HG02870 (cell line): ENCODE measurements around the gene OR2T8.

ENCODE experiments used
- ATAC-seq: cut with Tn5 transposase; IDR thresholded peaks from one replicate; pipeline ENCODE4 v1.9.1; 2021; ENCODE audit warnings: mild to moderate bottlenecking, moderate library complexity; ENCODE audit not compliant: unreplicated experiment

OR2T8 gene

GRCh38 chr1:247961791-247962190 lies 41.7 kb downstream of the OR2T8 start:
- ATAC-seq = no peak

GRCh38 chr1:247962911-247963588 lies 43.0 kb downstream of the OR2T8 start:
- no peak for ATAC-seq

GRCh38 chr1:247964933-247965332 lies 44.9 kb downstream of the OR2T8 start, which contains the start of gene OR2AK2:
TSS of gene OR2AK2 (plus strand) at chr1:247965233. CDS start at chr1:247965377, 144 bp downstream.
- ATAC-seq = no peak

GRCh38 chr1:247966532-247967204 lies 46.6 kb downstream of the OR2T8 start:
- peak; percentile 86 for ATAC-seq
